ENCODE measurements around the gene BCL6.

DNA sequence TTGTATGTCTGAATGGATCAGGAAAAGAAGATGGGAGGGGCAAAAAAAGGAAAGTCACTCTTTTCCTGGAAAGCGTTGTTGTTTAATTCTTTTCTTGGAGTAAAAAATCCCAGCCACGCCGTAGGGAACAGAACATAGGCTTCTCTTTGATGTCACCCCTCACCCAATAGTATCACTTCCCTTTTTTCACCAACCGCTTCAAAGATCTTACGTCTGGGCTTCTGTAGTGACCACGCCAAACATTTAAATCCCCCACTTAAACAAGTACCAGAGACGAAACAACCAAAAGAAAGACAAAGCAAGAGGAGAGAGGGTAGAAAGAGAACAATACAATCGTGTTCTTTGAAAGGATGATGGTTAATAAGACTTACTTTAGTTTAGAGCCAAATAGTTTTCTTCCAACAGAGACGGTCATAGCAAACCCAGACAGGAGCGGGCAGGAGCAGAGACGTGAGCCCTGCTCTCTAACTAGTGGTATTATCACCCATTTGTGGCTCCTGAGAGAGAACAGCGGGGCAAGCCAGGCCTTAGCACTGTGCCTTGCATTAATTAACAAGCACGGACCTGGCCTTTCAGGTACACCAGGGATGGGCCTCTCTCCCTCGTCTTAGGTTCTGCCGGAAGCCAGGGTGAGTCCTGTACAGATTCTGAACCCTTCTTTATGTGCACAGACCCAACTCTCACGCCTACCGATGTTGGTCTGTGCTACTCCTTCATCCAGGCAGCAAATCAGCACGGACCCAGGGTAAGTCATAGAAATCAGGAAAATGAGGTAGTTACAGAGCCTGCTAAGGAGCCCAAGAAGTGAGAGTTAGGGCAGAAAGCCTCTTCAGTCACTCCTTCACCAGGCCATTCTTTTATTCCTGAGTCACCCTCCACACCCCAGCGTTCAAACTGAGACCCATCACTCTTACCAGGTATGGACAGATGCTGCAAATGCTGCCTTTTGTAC is 28.2 kb upstream of the BCL6 start:
- TF ChIP-seq POLR2A (IDR thresholded peaks at IDR 0.05; ENCODE audit: low read length) (no peak), GATA1 (IDR thresholded peaks at IDR 0.05; ENCODE audit: low read depth, low read length) (no peak)

Data from erythroblast (primary cell).